Gastrocnemius medialis (tissue), 4 donors: ENCODE measurements around the gene ARSG. TPM values are rescaled to one million over a fixed set of nuclear protein-coding genes. Genes with fewer than 3 reads are reported as not detected.

Source experiments
- ATAC-seq, 2 donors: fragments of 150-250 bp; one replicate each; pipeline ENCODE4 v1.9.1; 2016
- DNase-seq, 2 donors: peaks; one replicate each; pipeline ENCODE4 v3.0.0-alpha.2; 2019
- H3K27ac ChIP-seq, 4 donors: fragments of 200-600 bp; sonication (generic); 1 replicate in 1 of 4; 2 replicates in 3 of 4; pipeline ENCODE4 v1.5.1; 2016 to 2018; ENCODE audit warnings: mild to moderate bottlenecking in 2 of 4, moderate library complexity in 1 of 4
- H3K27me3 ChIP-seq, 3 donors: fragments of 200-600 bp; sonication (generic) in 2 of 3; 1 replicate in 1 of 3; 2 replicates in 2 of 3; pipeline versions ENCODE4 v1.5.1 to v1.6.0; 2016 to 2019; ENCODE audit warnings: mild to moderate bottlenecking in 1 of 3, moderate library complexity in 1 of 3
- H3K36me3 ChIP-seq, 2 donors: fragments of 200-600 bp; sonication (generic) in 1 of 2; one replicate each; pipeline ENCODE4 v1.5.1; 2017 to 2018
- H3K4me1 ChIP-seq, 2 donors: fragments of 200-600 bp; sonication (generic) in 1 of 2; one replicate each; pipeline ENCODE4 v1.5.1; 2016 to 2017; ENCODE audit warnings: mild to moderate bottlenecking in 2 of 2
- H3K4me3 ChIP-seq, 4 donors: fragments of 200-600 bp; sonication (generic) in 3 of 4; 1 replicate in 1 of 4; 2 replicates in 3 of 4; pipeline ENCODE4 v1.5.1; 2016 to 2019; ENCODE audit warnings: mild to moderate bottlenecking in 2 of 4
- H3K9me3 ChIP-seq, 3 donors: fragments of 200-600 bp; sonication (generic) in 2 of 3; 1 replicate in 1 of 3; 2 replicates in 2 of 3; pipeline ENCODE4 v1.5.1; 2016 to 2019
- CTCF ChIP-seq, 5 experiments: fragments of 450-650 bp in 3 of 5; fragments of 200-600 bp in 2 of 5; sonication (generic) in 2 of 5; IDR thresholded peaks in 4 of 5; conservative IDR thresholded peaks in 1 of 5; 1 replicate in 4 of 5; 2 replicates in 1 of 5; pipeline ENCODE4 v1.5.1; 2016 to 2019; ENCODE audit warnings: antibody characterized with exemption in 5 of 5, mild to moderate bottlenecking in 3 of 5, moderate library complexity in 3 of 5
- POLR2A ChIP-seq, 2 donors: fragments of 450-650 bp; IDR thresholded peaks; one replicate each; pipeline ENCODE4 v1.6.1; 2017; ENCODE audit warnings: antibody characterized with exemption in 2 of 2, mild to moderate bottlenecking in 2 of 2, moderate library complexity in 2 of 2
- in situ Hi-C, 4 donors: fragments of 200-750 bp; cut with MboI; loops; one replicate each; pipeline versions ENCODE4 v1.15.0 to v1.8.0; 2017; ENCODE audit warnings: low sequenced_read_pairs in 4 of 4
- intact Hi-C: fragments of 100-400 bp; cut with DNase I; formaldehyde crosslinking; loops from one replicate; pipeline ENCODE4 v1.15.1; 2023; ENCODE audit warnings: low total_unique reads
- total RNA-seq, 4 donors: library from RNA; depleted of rRNA; stranded (reverse); fragments of >200 nt; gene quantifications; one replicate each; pipeline versions ENCODE4 v1.1.0 to v1.2.3, GENCODE V29; 2016

The ARSG gene
- total RNA-seq, 4 donors from 2014 or later, result 3.3 to 6.1 (median 5.4) TPM

- H3K27me3 ChIP-seq, result no peaks in the 10 kb centered on the region
- in situ Hi-C loops (no loop called here), intact Hi-C loops (no loop called here)
- H3K4me3 ChIP-seq, result no peak overlapping the region
- H3K9me3 ChIP-seq, result no peaks in the 10 kb centered on the region
- H3K4me1 ChIP-seq, result peaks cover 23 to 37% of the 10 kb centered on the region in 2 donors
- no peaks in the 10 kb centered on the region for H3K36me3 ChIP-seq
- H3K27ac ChIP-seq, result no peak overlapping the region
- DNase-seq (no peak), ATAC-seq (no peak)
- TF ChIP-seq POLR2A (IDR thresholded peaks at IDR 0.05) (no peak), CTCF (IDR thresholded peaks at IDR 0.05 in 4 of 5, conservative IDR thresholded peaks at IDR 0.05 in 1 of 5) (no peak)
These were observed 2.3 kb downstream of the ARSG start for GRCh38 chr17:68293490-68294195.

GRCh38 chr17:68294196-68294555 lies 2.9 kb downstream of the ARSG start:
- H3K4me1 ChIP-seq, result peaks cover 23 to 37% of the 10 kb centered on the region in 2 donors
- in situ Hi-C loops (no loop called here), intact Hi-C loops (no loop called here)
- no peaks in the 10 kb centered on the region for H3K27me3 ChIP-seq
- ATAC-seq (no peak), DNase-seq (no peak)
- H3K36me3 ChIP-seq, result no peaks in the 10 kb centered on the region
- H3K27ac ChIP-seq, result no peak overlapping the region
- H3K9me3 ChIP-seq, result no peaks in the 10 kb centered on the region
- no peak for TF ChIP-seq POLR2A (IDR thresholded peaks at IDR 0.05)
- TF ChIP-seq CTCF (IDR thresholded peaks at IDR 0.05 in 4 of 5, conservative IDR thresholded peaks at IDR 0.05 in 1 of 5), result no peak
- no peak overlapping the region for H3K4me3 ChIP-seq

GRCh38 chr17:68294617-68295016 lies 3.3 kb downstream of the ARSG start:
- H3K27me3 ChIP-seq, result no peaks in the 10 kb centered on the region
- intact Hi-C loops (no loop called here), in situ Hi-C loops (no loop called here)
- no peak overlapping the region for H3K4me3 ChIP-seq
- H3K27ac ChIP-seq, result no peak overlapping the region
- DNase-seq (no peak), ATAC-seq (no peak)
- H3K36me3 ChIP-seq, result no peaks in the 10 kb centered on the region
- no peak for TF ChIP-seq CTCF (IDR thresholded peaks at IDR 0.05 in 4 of 5, conservative IDR thresholded peaks at IDR 0.05 in 1 of 5)
- no peak for TF ChIP-seq POLR2A (IDR thresholded peaks at IDR 0.05)
- no peaks in the 10 kb centered on the region for H3K9me3 ChIP-seq
- H3K4me1 ChIP-seq, result peaks cover 23 to 37% of the 10 kb centered on the region in 2 donors

GRCh38 chr17:68295086-68295485 lies 3.8 kb downstream of the ARSG start:
- DNase-seq, result no peak
- in situ Hi-C loops, result no loop called here
- Histone ChIP-seq H3K4me3 (no peak overlapping the region), H3K27ac (no peak overlapping the region), H3K9me3 (no peaks in the 10 kb centered on the region), H3K4me1 (peaks cover 23 to 33% of the 10 kb centered on the region in 2 donors), H3K27me3 (no peaks in the 10 kb centered on the region), H3K36me3 (no peaks in the 10 kb centered on the region)
- ATAC-seq, result no peak
- TF ChIP-seq POLR2A (IDR thresholded peaks at IDR 0.05) (no peak), CTCF (IDR thresholded peaks at IDR 0.05 in 4 of 5, conservative IDR thresholded peaks at IDR 0.05 in 1 of 5) (no peak)
- intact Hi-C loops, result no loop called here
